ENCODE data around the gene CREBL2.

Gene CREBL2

DNA sequence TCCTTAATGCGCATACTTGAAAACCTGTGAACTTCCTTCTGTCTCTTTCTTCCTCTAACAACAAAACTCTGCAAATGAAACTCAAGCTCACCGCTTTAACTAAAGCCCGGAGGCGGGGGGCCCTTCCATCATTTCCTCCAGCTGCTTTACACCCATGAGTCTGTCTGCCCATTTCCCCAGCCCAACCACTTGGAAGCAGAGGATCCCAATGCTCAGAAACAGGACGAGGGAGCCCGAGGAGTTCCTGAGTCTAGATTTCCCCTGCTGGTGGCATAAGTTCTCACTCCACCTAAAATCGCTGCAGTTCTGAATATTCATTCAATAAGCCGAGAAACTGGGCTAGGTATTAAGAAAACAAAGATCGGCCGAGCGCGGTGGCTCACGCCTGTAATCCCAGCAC lies 53.5 kb downstream of the CREBL2 start:
- TF ChIP-seq EZH2 (IDR thresholded peaks at IDR 0.05; ENCODE audit: borderline replicate concordance, low read length), result no peak
- TF ChIP-seq, protein P1, sequence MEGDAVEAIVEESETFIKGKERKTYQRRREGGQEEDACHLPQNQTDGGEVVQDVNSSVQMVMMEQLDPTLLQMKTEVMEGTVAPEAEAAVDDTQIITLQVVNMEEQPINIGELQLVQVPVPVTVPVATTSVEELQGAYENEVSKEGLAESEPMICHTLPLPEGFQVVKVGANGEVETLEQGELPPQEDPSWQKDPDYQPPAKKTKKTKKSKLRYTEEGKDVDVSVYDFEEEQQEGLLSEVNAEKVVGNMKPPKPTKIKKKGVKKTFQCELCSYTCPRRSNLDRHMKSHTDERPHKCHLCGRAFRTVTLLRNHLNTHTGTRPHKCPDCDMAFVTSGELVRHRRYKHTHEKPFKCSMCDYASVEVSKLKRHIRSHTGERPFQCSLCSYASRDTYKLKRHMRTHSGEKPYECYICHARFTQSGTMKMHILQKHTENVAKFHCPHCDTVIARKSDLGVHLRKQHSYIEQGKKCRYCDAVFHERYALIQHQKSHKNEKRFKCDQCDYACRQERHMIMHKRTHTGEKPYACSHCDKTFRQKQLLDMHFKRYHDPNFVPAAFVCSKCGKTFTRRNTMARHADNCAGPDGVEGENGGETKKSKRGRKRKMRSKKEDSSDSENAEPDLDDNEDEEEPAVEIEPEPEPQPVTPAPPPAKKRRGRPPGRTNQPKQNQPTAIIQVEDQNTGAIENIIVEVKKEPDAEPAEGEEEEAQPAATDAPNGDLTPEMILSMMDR (IDR thresholded peaks at IDR 0.05; ENCODE audit: low read length), result no peak

DNA sequence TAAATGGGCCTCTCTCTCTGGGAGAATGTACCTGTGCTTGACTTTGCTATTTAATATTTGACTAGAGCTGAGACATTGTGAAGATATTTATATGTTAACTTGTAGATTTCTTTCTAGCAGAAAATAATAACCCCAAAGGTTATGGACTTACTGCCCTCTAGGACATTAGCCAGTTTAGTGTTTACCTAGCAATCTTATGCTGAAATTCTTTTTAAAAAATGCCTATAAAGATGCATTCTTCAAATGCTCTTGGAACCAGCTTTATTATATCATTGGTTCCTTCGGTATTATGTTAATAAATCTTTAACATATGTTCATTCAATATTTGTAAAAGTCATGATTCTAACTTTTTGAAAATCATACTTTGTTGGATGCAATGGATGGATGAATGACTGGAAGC lies 56.3 kb downstream of the CREBL2 start:
- peaks cover 8% of the 10 kb centered on the region for H3K4me1 ChIP-seq (ENCODE audit: insufficient read depth, low read length, severe bottlenecking)
- H3K9me3 ChIP-seq (ENCODE audit: low read length), result no peaks in the 10 kb centered on the region
- no peaks in the 10 kb centered on the region for H4K20me1 ChIP-seq (ENCODE audit: insufficient read depth, low read length)
- no peak for TF ChIP-seq EZH2 (IDR thresholded peaks at IDR 0.05; ENCODE audit: borderline replicate concordance, low read length)
- TF ChIP-seq, protein P1 (IDR thresholded peaks at IDR 0.05; ENCODE audit: low read length), result no peak
- no peak overlapping the region for H3K27ac ChIP-seq (ENCODE audit: low read depth, low read length, poor library complexity, severe bottlenecking)
- H3F3A ChIP-seq (ENCODE audit: insufficient read depth, low read length), result no peaks in the 10 kb centered on the region
- H3K4me2 ChIP-seq (ENCODE audit: low read length), result no peak overlapping the region
- no peak overlapping the region for H3K4me3 ChIP-seq (ENCODE audit: low read depth, low read length, poor library complexity, severe bottlenecking)
- no peak overlapping the region for H2AFZ ChIP-seq (ENCODE audit: low read length)
- no peak overlapping the region for H3K9ac ChIP-seq (ENCODE audit: low read length)
- no peaks in the 10 kb centered on the region for H3K36me3 ChIP-seq (ENCODE audit: insufficient read depth, low read length)
- no peaks in the 10 kb centered on the region for H3K9me2 ChIP-seq (ENCODE audit: low read depth, low read length)
- H3K27me3 ChIP-seq (ENCODE audit: insufficient read depth, low read length), result no peaks in the 10 kb centered on the region
- no peaks in the 10 kb centered on the region for H3K79me2 ChIP-seq (ENCODE audit: insufficient read depth, low read length)

More for the DNA sequence above, 53.5 kb downstream of the CREBL2 start:
- H4K20me1 ChIP-seq (ENCODE audit: insufficient read depth, low read length), result no peaks in the 10 kb centered on the region
- H3K36me3 ChIP-seq (ENCODE audit: insufficient read depth, low read length), result no peaks in the 10 kb centered on the region
- H3K4me1 ChIP-seq (ENCODE audit: insufficient read depth, low read length, severe bottlenecking), result peaks cover 18% of the 10 kb centered on the region
- H3K27me3 ChIP-seq (ENCODE audit: insufficient read depth, low read length), result no peaks in the 10 kb centered on the region
- H3K4me2 ChIP-seq (ENCODE audit: low read length), result no peak overlapping the region
- H3K9me3 ChIP-seq (ENCODE audit: low read length), result no peaks in the 10 kb centered on the region
- no peaks in the 10 kb centered on the region for H3K9me2 ChIP-seq (ENCODE audit: low read depth, low read length)
- H2AFZ ChIP-seq (ENCODE audit: low read length), result no peak overlapping the region
- H3K27ac ChIP-seq (ENCODE audit: low read depth, low read length, poor library complexity, severe bottlenecking), result no peak overlapping the region
- no peak overlapping the region for H3K4me3 ChIP-seq (ENCODE audit: low read depth, low read length, poor library complexity, severe bottlenecking)
- no peaks in the 10 kb centered on the region for H3F3A ChIP-seq (ENCODE audit: insufficient read depth, low read length)
- H3K9ac ChIP-seq (ENCODE audit: low read length), result no peak overlapping the region
- H3K79me2 ChIP-seq (ENCODE audit: insufficient read depth, low read length), result no peaks in the 10 kb centered on the region

DNA sequence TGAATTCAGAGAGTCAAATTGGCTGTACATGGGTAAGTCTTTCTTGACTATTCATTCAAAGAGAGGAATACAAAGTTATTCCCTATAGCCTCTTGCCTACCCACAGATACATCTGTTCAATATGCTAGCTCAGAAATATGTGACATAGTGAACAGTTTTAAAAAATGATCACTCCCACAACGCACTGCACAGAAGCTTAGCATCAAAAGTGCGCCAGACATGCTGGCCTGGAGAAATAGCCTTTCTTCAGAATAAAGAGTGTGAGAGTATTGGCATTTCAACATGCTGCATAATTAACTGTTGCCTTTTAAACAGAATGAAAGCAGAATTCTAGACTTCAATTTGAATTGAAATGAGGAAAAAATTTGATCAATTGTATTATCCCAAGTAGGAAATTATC lies 57.3 kb downstream of the CREBL2 start:
- Histone ChIP-seq H3K27ac (ENCODE audit: low read depth, low read length, poor library complexity, severe bottlenecking) (no peak overlapping the region), H3K9me2 (ENCODE audit: low read depth, low read length) (no peaks in the 10 kb centered on the region), H3K4me3 (ENCODE audit: low read depth, low read length, poor library complexity, severe bottlenecking) (no peak overlapping the region), H3F3A (ENCODE audit: insufficient read depth, low read length) (no peaks in the 10 kb centered on the region), H3K9ac (ENCODE audit: low read length) (no peak overlapping the region), H3K9me3 (ENCODE audit: low read length) (no peaks in the 10 kb centered on the region), H3K4me1 (ENCODE audit: insufficient read depth, low read length, severe bottlenecking) (peaks cover 3% of the 10 kb centered on the region), H3K79me2 (ENCODE audit: insufficient read depth, low read length) (no peaks in the 10 kb centered on the region), H4K20me1 (ENCODE audit: insufficient read depth, low read length) (no peaks in the 10 kb centered on the region), H3K4me2 (ENCODE audit: low read length) (no peak overlapping the region), H3K27me3 (ENCODE audit: insufficient read depth, low read length) (no peaks in the 10 kb centered on the region), H3K36me3 (ENCODE audit: insufficient read depth, low read length) (no peaks in the 10 kb centered on the region), H2AFZ (ENCODE audit: low read length) (no peak overlapping the region)
- TF ChIP-seq EZH2 (IDR thresholded peaks at IDR 0.05; ENCODE audit: borderline replicate concordance, low read length), result no peak

DNA sequence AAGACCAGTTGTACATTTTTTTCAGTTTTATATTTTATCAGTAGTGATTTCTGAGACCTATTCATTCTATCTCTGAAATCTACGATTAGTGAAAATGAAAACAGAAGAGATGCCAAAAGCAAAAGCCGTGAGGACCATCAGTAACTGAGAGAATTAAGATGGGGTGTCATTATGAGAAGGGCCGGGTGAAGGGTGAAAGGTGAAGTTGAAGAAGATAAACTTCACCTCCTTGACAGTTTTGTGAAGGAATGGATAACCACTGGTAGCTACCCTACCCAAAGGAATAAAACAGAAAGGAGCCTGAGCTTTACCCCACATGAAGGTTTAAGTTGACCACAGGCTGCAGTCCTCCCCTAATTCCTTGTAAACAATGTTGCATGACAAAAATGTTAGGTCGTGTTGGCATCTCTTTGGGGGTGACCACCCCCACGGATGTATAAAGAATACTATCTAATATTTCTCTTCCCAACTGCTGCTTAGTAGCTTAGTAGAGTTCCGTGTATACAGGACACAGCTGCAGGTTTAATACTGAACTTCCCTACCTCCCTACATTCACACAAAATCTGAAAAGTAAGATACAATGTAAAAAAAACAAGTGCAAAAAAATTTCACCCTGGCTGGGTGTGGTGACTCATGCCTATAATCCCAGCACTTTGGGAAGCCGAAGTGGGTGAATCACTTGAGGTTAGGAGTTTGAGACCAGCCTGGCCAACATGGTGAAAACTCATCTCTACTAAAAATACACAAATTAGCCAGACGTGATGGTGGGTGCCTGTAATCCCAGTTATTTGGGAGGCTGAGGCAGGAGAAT lies 60.4 kb downstream of the CREBL2 start:
- no peak overlapping the region for H3K9ac ChIP-seq (ENCODE audit: low read length)
- H3K27ac ChIP-seq (ENCODE audit: low read depth, low read length, poor library complexity, severe bottlenecking), result no peak overlapping the region
- H3K4me2 ChIP-seq (ENCODE audit: low read length), result no peak overlapping the region
- TF ChIP-seq EZH2 (IDR thresholded peaks at IDR 0.05; ENCODE audit: borderline replicate concordance, low read length), result no peak
- TF ChIP-seq, protein P1 (IDR thresholded peaks at IDR 0.05; ENCODE audit: low read length), result no peak
- no peak overlapping the region for H3K4me3 ChIP-seq (ENCODE audit: low read depth, low read length, poor library complexity, severe bottlenecking)
- H3K36me3 ChIP-seq (ENCODE audit: insufficient read depth, low read length), result no peaks in the 10 kb centered on the region
- no peaks in the 10 kb centered on the region for H3F3A ChIP-seq (ENCODE audit: insufficient read depth, low read length)
- no peaks in the 10 kb centered on the region for H4K20me1 ChIP-seq (ENCODE audit: insufficient read depth, low read length)
- H3K9me3 ChIP-seq (ENCODE audit: low read length), result no peaks in the 10 kb centered on the region
- H3K9me2 ChIP-seq (ENCODE audit: low read depth, low read length), result no peaks in the 10 kb centered on the region
- no peak overlapping the region for H2AFZ ChIP-seq (ENCODE audit: low read length)
- H3K79me2 ChIP-seq (ENCODE audit: insufficient read depth, low read length), result no peaks in the 10 kb centered on the region
- no peaks in the 10 kb centered on the region for H3K27me3 ChIP-seq (ENCODE audit: insufficient read depth, low read length)
- peaks cover 3% of the 10 kb centered on the region for H3K4me1 ChIP-seq (ENCODE audit: insufficient read depth, low read length, severe bottlenecking)

Measured in OCI-LY1 (cell line).